Raji (cell line): ENCODE results near the gene BICDL1.

Source experiments
- POLR2A ChIP-seq: IDR thresholded peaks from 2 replicates; pipeline ENCODE4 v1.6.1; 2011; ENCODE audit warnings: low read depth, low read length, control low read depth; ENCODE audit not compliant: insufficient read depth

Gene BICDL1

DNA sequence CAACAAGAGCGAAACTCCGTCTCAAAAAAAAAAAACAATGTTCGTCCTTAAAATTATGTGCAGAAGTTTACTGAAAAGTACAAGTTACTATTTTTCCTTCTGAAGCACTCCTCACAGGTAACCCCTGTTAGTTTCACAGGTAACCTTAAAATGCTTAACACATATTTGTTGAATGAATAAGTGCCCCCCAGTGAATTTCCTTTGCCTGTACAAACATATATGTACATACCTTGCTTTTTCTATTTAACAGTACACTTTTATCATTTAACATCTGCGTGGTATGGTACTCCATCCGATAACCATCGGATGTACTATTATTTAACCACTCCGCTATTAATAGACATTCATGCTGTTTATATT, 128.9 kb downstream of the BICDL1 start:
- no peak for TF ChIP-seq POLR2A

GRCh38 chr12:120118321-120119061, 129.5 kb downstream of the BICDL1 start:
- TF ChIP-seq POLR2A: 0 out of 2 replicates have a peak, but pooled peaks have one; percentile 29

DNA sequence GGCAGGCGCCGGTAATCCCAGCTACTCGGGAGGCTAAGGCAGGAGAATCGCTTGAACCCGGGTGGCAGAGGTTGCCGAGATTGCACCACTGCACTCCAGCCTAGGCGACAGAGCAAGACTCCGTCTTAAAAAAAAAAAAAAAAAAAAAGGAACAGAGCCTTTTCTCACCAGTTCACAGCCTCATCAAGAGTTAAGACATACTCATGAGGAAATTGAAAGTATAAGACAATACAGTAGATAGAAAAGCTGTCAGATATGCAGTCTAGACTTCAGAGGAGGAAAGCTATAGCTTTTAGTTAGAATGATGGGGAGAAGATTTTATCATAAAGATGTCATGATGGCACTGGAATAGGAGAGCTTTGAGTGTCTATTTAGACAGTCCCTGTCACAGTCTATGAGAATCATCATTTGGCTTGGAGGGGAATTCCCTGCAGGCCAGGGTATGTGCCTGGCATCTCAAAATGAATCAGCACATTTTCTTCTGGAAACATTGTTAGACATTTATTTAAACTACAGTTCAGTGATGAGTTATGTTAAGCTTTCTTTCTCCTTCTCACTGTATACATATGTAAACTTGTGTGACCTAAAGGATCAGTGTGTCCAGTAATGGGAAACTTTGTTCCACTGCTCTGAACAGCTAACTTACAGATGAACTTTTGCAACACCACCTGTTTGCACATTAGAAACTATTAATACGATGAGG, 130.4 kb downstream of the BICDL1 start:
- TF ChIP-seq POLR2A: no peak

GRCh38 chr12:120121343-120121742, 132.3 kb downstream of the BICDL1 start:
- TF ChIP-seq POLR2A: no peak

GRCh38 chr12:120121766-120122293, 132.8 kb downstream of the BICDL1 start:
- TF ChIP-seq POLR2A: no peak

GRCh38 chr12:120125029-120125428, 136.0 kb downstream of the BICDL1 start:
- TF ChIP-seq POLR2A: no peak

DNA sequence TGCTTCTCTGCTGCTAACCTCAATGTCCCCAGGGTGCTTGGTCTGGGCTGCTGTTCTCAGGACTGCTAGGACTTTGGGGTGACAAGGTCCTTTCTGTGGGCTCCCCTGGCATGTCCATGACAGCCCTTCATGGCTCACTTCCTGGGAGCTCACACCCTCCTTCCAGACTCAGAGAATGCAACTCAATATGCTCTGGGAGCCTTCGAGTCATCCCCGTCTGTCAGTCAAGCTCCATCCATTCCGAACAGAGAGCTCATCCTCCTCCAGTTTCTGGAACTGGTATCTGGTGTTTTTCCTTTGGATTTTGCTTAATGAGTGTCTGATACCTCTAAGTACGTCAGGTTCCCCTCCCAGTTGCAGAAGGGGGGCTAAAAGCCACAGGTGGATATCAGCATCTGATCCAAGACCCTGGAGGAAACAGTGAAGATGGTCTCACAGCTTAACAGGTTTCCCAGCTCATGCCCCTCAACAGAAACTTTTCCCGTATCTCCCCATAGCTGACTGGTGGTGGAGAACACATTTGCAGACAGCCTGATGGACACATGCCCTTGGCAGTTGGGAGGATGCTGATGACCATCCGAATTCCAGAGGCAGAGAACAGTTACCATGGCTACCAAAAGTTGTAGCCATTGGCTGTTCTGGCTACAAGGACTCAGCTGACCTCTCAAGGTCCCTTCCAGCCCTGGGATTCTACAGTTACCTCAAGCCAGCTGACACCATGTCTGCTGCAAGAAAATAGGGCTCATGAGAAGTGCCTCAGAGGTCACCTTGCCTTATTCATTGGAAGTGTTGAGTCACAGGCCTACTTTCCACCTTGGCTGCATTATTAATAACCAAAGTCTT, 137.0 kb downstream of the BICDL1 start:
- no peak for TF ChIP-seq POLR2A

GRCh38 chr12:120126635-120127005, 137.6 kb downstream of the BICDL1 start:
- TF ChIP-seq POLR2A: no peak

DNA sequence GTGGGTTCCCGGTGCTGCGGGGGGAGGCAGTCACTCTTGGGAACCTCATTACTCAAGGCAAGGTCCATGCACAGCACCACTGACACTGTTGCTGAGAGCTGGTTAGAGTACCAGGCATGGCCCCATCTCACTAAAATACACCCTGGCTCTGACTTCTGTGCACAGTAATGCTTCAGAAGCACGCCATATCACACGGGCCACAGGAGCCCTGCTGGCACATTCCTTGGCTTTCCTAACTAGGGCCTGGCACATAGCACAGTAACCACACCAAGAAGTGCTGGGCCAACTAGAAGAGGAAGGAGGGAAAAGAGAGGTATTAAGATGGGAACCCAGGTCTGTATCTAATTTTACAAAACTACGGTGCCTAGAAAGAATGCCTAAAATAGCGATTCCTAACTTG, 141.0 kb downstream of the BICDL1 start:
- TF ChIP-seq POLR2A: no peak

DNA sequence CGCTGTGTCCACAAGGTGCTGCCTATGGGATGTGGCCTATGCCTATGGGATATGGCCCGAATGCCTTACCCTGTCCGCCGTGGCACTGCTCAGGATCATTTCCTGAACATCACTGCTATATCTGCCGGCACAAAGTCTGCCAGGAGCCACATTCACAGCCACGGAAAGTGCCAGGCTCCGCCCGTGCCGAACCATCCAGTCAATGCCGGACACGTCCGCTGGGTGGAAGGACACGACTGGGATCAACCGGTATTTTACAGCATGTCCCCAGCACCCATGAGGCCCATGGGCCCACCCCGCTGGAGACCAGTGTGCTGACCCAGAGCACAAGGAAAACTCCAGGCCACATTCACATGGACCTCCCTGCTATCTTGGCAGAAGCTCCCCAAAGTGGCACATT, 142.1 kb downstream of the BICDL1 start:
- TF ChIP-seq POLR2A: no peak

DNA sequence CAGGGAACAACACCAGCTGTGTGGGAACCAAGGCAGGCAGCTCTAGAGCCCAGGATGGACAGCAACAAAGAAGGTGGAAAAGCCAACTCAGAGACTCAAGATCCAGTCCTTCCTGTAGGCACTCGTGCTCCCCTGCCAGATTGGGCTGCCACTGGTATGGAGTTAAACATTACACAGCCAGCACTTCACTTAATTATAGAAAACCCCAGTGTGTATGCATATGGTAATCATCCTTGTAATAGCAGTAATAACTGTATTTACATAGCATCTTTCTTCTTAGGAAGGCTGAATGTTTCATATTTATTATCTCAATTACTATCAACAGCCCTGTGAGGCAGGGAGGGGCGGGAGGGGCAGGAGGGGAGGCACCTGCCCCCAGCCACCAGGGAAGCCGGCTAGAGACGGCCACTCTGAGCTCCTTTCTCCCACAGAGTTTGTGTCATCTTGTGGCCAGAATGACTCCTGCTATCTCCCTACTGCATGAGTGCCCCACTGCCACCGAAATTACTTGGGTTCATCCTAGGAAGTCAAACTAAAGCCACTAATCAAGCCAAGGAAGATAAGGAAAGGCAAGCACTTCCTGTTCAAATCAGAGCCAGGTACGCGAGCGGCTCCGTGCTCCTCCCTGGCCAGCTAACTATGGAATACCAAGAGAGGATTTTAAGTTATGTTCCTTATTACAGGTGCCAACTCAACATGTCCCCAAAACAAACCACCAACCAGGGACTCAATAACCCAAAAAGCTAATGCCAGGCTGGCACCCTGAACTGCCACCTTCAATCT, 143.2 kb downstream of the BICDL1 start:
- TF ChIP-seq POLR2A: no peak

DNA sequence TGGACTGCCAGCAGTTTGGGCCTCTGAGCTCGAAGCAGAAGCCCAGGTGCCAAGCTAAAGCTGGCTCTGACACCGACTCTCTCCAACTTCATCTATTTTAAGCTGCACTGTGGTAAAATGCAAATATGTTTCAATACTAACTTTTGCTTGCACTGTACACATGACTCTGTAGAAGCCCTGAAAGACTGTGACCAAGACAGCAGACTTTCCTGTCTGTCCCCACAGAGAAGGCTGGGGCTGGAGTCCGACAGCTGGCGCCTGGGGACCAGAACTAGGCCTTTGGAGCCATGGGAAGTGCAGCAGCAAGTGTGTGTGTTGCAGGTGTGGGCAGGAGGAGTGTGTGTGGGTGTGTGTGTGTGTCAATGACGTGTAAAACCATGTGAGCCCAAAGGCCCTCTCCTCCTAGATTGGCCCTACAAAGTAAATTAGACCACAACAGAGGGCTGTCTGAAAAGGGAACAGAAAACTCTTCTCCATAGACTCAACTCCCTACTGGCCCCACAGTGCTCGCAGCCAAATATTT, 143.9 kb downstream of the BICDL1 start:
- TF ChIP-seq POLR2A: no peak

GRCh38 chr12:120134307-120134980, 145.4 kb downstream of the BICDL1 start:
- TF ChIP-seq POLR2A: no peak
